Fibroblast of lung (primary cell): ENCODE measurements around the gene PNMA6E.

Experiments
- CTCF ChIP-seq, 2 donors: IDR thresholded peaks in 1 of 2; conservative IDR thresholded peaks in 1 of 2; 1 replicate in 1 of 2; 2 replicates in 1 of 2; pipeline ENCODE4 v1.5.1; 2011 to 2012; ENCODE audit warnings: low read length in 2 of 2, control low read depth in 1 of 2, inconsistent platforms in 1 of 2, low read depth in 1 of 2, mild to moderate bottlenecking in 1 of 2
- EZH2 ChIP-seq: IDR thresholded peaks from 2 replicates; pipeline ENCODE4 v1.5.1; 2012; ENCODE audit warnings: low read length, control low read depth, mild to moderate bottlenecking; ENCODE audit errors: missing control alignments

- TF ChIP-seq EZH2 (no peak), CTCF (conservative IDR thresholded peaks at IDR 0.05 in 1 of 2, IDR thresholded peaks at IDR 0.05 in 1 of 2; ENCODE audit: low read depth in 1 of 2, low read length in 2 of 2) (no peak)
Observed at GRCh38 chrX:153439977-153440376, 38.8 kb upstream of the PNMA6E start.
